T1000 (cell line): ENCODE results near the gene PDE6D.

Experiments
- DNase-seq: peaks from one replicate; lab custom pipeline; 2025; ENCODE audit warnings: mixed read lengths; lab: John Stamatoyannopoulos, UW

The PDE6D gene

DNA sequence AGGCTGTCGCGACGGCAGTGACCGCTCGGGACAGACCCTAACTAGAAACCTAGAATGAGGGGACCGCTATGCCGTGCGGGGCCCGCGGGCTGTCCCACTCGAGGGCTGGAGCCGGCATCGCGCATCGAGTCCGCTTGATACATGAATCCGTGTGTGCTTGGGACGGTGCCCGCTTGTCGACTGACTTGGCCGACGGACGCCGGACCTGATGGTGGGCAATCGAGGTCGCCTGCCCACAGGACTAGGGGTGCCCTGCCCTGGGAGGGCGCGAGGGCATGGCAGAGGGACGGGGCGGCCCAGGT, 73.5 kb downstream of the PDE6D start:
- peak; percentile 49 for DNase-seq

- DNase-seq, result peak; percentile 95
Observed at GRCh38 chr2:231706731-231707624, 74.1 kb downstream of the PDE6D start.

DNA sequence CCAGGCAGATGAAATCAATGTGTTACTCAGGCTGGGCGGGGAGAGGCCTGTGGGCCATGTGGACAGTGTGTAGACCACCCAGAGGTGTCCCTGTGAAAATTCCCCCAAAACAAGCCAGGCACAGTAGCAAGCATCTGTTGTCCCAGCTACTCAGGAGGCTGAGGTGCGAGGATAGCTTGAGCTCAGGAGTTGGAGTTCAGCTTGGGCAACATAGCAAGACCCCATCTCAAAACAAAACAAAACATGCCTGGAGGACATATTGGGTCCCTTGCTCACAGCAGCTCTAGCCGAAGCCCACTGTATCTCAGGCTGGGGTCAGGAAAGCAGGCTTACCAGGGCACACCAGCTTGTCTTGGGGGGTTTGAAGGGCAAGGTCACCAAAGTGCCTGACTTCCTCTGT, 77.1 kb downstream of the PDE6D start:
- no peak for DNase-seq

DNA sequence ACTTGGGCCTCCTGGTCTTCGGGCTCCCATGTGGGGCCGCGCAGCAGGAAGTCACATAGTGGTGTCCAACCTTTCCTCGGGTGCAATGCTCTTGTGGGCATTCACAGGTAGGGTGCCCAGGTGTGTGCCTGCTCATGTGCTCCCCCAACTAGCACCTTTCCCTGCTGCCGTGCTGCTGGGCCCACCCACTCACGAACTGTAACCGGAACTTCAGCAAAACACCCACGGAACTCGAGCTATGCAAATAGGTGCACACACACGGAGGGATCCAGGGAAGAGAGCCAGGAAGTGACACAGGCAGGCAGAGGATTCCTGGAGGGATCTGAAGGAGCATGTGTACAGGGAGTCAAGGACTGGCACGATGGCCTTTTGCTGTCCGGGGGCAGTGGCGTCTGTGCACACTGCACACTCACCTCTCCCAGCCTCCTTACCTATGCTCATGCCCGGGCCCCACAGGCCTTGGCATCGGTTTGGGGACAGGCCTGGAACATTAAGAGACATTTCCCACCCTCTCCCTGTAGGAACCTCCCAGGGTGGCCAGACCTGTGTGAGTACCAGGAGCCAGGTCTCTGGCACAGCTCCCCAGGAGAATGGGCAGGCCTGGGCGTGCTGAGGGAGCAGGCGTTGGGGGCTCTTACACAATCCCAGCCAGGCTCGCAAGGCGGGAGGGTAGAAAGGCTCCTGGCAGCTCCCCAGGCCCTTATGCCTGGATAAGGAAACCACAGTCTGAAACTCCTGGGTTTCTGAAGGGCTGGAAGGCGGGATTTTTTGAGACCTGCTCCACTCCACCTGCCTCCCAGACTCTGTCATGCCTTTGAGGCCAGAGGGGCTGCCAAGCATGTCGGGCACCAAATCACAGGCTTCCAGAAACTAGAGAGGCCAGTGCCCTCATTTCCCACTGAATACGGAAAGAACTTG, 79.4 kb downstream of the PDE6D start:
- no peak for DNase-seq

GRCh38 chr2:231699006-231699405, 82.1 kb downstream of the PDE6D start:
- no peak for DNase-seq

DNA sequence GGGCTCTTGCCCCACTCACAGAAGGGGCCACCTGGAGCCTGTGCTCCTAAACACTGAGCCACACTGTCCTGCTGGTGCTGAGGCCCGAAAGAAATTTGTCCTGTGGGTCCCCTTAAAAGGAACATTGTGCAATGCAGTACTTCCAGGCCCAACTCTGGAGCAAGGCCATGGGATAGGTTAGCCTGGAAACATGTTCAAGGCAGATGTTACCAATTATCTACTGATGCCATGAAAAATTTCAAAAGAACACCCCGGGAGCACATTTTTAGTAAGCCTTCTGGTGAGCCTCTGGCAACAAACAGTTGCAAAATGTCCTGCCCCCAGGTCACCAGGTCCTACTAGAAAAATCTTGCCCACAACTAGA, 85.1 kb downstream of the PDE6D start:
- no peak for DNase-seq

DNA sequence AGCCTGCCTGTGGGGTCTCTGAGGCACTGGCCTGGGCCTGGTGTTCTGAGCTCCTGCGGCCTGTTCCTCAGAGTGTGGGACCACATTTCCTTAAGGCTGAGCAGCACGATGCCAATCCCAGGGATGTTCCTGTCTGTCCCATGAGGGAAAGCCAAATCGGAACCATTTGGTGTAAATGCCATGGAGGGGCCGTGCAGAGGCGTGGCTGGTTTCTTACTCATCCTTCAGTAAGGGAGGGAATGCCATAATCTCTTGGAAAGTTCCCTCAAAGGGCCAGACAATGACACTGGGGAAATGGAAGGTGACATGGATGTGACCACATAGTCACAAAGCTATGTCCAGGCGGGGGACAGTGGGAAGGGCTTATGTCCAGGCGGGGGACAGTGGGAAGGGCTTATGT, 87.1 kb downstream of the PDE6D start:
- no peak for DNase-seq

DNA sequence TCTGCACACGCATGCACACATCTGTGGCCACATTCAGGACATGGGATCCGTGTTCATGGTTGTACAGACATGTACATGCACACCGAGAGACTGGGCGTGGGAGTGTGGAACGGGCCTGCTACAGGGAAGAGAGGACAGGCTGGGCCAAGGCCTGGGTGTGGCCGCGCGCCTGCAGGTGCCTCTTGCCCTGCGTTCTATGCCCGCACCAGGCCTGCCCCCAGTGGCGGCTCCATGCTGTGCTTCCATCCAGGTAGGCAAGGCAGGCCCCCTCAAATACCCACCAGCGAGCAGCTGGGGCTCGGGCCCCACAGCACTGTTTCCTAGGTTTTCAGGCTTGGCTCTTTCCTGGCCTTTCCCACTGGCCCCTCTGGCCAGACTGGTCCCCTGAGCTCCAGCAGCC, 88.2 kb downstream of the PDE6D start:
- no peak for DNase-seq

- DNase-seq, result no peak
Observed at GRCh38 chr2:231691251-231691772, 89.8 kb downstream of the PDE6D start.

- no peak for DNase-seq
Observed at GRCh38 chr2:231689124-231689893, 91.8 kb downstream of the PDE6D start.

DNA sequence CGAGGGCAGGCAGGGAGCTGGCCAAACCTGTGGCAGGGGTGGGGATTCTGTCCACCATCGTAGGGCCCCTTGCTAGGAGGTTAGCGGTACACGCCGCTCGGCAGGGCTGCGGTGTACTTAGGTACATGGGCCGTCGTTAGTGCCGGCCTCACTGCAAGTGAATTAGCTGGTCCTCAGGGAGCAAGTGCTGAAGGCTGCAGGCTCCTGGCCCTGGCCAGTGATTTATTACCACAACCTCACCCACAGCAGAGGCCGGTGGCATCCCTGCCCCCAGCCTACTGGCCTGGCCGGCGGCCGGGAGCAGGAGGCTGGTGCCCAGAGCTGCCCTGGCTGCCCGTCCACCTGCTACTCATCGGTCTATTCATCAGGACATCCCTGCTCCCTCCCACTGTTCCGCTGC, 92.4 kb downstream of the PDE6D start:
- no peak for DNase-seq

- no peak for DNase-seq
Observed at GRCh38 chr2:231687961-231688360, 93.1 kb downstream of the PDE6D start.

GRCh38 chr2:231687133-231687852, 93.8 kb downstream of the PDE6D start:
- no peak for DNase-seq

GRCh38 chr2:231686192-231687100, 94.6 kb downstream of the PDE6D start:
- no peak for DNase-seq

GRCh38 chr2:231685349-231686191, 95.5 kb downstream of the PDE6D start:
- no peak for DNase-seq

GRCh38 chr2:231684314-231685223, 96.5 kb downstream of the PDE6D start:
- DNase-seq, result no peak

DNA sequence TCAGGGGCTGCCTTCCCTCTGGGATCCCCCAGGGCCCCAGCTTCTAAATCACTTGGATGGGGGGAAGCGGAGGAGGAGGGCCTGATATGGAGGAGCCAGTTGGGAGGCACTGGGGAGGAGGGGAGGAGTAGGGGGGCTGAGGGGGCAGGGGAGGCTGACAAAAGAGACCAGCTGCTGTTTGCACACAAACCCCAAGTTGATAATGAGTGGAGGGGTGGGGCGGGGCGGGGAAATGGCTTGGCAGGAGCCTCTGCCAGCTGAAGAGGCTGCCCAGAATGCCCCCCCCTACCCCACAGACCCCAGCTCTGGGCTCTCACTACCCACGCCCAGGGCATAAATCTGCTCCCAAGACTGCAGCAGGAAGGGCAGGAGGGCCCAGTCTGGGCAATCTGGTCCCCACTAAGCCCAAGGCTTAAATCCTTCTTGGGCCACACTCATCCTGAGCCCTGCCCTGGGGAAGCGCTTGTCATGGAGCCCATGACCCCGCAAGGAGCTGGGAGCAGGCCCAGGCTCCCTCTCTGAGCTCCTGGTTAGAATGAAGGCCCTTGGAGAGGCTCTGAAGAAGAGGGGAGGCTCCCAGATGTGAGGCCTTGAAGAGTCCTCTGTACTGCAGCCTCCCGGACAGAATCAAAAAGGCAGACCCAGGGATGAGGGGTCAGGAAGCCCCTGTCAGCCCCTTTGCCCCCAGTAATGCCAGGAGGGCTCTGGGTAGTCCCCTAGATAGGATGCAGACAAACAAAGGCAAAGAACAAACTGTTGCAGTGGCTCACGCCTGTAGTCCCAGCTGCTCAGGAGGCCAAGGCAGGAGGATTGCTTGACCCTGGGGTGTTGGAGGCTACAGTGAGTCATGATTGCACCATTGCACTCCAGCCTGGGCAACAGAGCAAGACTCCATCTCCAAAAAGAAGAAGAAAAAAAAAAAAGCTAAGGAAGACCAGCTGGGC, 97.5 kb downstream of the PDE6D start:
- DNase-seq, result no peak
